ENCODE measurements around the gene FOXA1. TPM values are rescaled to one million over a fixed set of nuclear protein-coding genes. Genes with fewer than 3 reads are reported as not detected.

FOXA1 gene
- polyA plus RNA-seq, 1 experiment: 0.07 TPM

- H3K4me3 ChIP-seq (ENCODE audit: low read depth, low read length): no peak overlapping the region
- H3K9me3 ChIP-seq (ENCODE audit: control insufficient read depth, insufficient read depth, low read length): peaks cover 2% of the 10 kb centered on the region; the same call in 1 of the 2 replicates
- TF ChIP-seq CTCF (IDR thresholded peaks at IDR 0.05; ENCODE audit: low read depth, low read length): no peak
- DNase-seq (ENCODE audit: low read depth, low spot score): no peak
- no peaks in the 10 kb centered on the region for H3K27me3 ChIP-seq (ENCODE audit: control insufficient read depth, insufficient read depth, low read length)
- ChIA-PET CTCF (no interaction called here), POLR2A (no interaction called here)
- H3K27ac ChIP-seq (ENCODE audit: low read depth, low read length): no peak overlapping the region
Observed at GRCh38 chr14:37551119-37551518, 43.9 kb downstream of the FOXA1 start.

GRCh38 chr14:37550511-37550910 lies 44.5 kb downstream of the FOXA1 start:
- DNase-seq (ENCODE audit: low read depth, low spot score): peak; percentile 49
- Histone ChIP-seq H3K27me3 (ENCODE audit: control insufficient read depth, insufficient read depth, low read length) (no peaks in the 10 kb centered on the region), H3K27ac (ENCODE audit: low read depth, low read length) (no peak overlapping the region), H3K9me3 (ENCODE audit: control insufficient read depth, insufficient read depth, low read length) (no peaks in the 10 kb centered on the region), H3K4me3 (ENCODE audit: low read depth, low read length) (no peak overlapping the region)
- CTCF ChIA-PET: no interaction called here
- no peak for TF ChIP-seq CTCF (IDR thresholded peaks at IDR 0.05; ENCODE audit: low read depth, low read length)
- POLR2A ChIA-PET: no interaction called here

- Histone ChIP-seq H3K9me3 (ENCODE audit: control insufficient read depth, insufficient read depth, low read length) (no peaks in the 10 kb centered on the region), H3K27ac (ENCODE audit: low read depth, low read length) (no peak overlapping the region), H3K4me3 (ENCODE audit: low read depth, low read length) (no peak overlapping the region), H3K27me3 (ENCODE audit: control insufficient read depth, insufficient read depth, low read length) (no peaks in the 10 kb centered on the region)
- TF ChIP-seq CTCF (IDR thresholded peaks at IDR 0.05; ENCODE audit: low read depth, low read length): no peak
- CTCF ChIA-PET: no interaction called here
- no peak for DNase-seq (ENCODE audit: low read depth, low spot score)
- POLR2A ChIA-PET: no interaction called here
Observed at GRCh38 chr14:37546621-37547447, 48.2 kb downstream of the FOXA1 start.

- no peaks in the 10 kb centered on the region for H3K9me3 ChIP-seq (ENCODE audit: control insufficient read depth, insufficient read depth, low read length)
- no peak for DNase-seq (ENCODE audit: low read depth, low spot score)
- ChIA-PET CTCF (no interaction called here), POLR2A (no interaction called here)
- no peak overlapping the region for H3K27ac ChIP-seq (ENCODE audit: low read depth, low read length)
- H3K27me3 ChIP-seq (ENCODE audit: control insufficient read depth, insufficient read depth, low read length): no peaks in the 10 kb centered on the region
- TF ChIP-seq CTCF (IDR thresholded peaks at IDR 0.05; ENCODE audit: low read depth, low read length): peak; percentile 18; the same call in 1 of the 2 replicates
- H3K4me3 ChIP-seq (ENCODE audit: low read depth, low read length): no peak overlapping the region
Observed at GRCh38 chr14:37545174-37545573, 49.9 kb downstream of the FOXA1 start.

- ChIA-PET CTCF (no interaction called here), POLR2A (no interaction called here)
- H3K27me3 ChIP-seq (ENCODE audit: control insufficient read depth, insufficient read depth, low read length): no peaks in the 10 kb centered on the region
- H3K27ac ChIP-seq (ENCODE audit: low read depth, low read length): no peak overlapping the region
- no peak overlapping the region for H3K4me3 ChIP-seq (ENCODE audit: low read depth, low read length)
- no peak for DNase-seq (ENCODE audit: low read depth, low spot score)
- H3K9me3 ChIP-seq (ENCODE audit: control insufficient read depth, insufficient read depth, low read length): no peaks in the 10 kb centered on the region
- TF ChIP-seq CTCF (IDR thresholded peaks at IDR 0.05; ENCODE audit: low read depth, low read length): no peak
Observed at GRCh38 chr14:37544407-37544806, 50.6 kb downstream of the FOXA1 start.

All from AG04450 (cell line).